Measurements from ENCODE around the gene NDUFAF8.

NDUFAF8 gene

DNA sequence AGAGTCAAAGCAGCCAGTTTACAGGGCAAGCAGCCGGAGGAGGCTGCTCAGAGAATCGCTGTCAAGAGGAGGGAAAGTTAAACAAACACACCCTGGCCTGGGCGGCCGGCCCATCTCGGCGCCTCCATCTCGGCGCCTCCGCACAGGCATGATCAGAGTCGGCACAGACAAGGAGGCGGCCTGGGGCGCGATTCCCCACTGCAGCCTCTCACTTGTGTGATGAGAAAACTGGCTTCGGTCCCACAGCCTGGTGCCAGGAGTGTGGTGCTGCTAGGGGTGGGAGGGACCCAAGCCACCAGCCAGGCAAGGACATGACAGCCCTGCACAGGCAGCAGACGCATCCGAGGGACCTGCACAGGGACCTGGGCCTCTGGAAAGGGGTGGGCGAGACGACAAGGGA lies 38.3 kb downstream of the NDUFAF8 start:
- no peak for DNase-seq
- Mint-ChIP-seq H3K4me1 (peaks cover 15% of the 10 kb centered on the region), H3K4me3 (no peak overlapping the region), H3K27me3 (ENCODE audit: low read depth, poor library complexity) (peaks cover 2% of the 10 kb centered on the region), H3K36me3 (ENCODE audit: low read depth) (peaks cover 32% of the 10 kb centered on the region), H3K27ac (no peak overlapping the region), H3K9me3 (no peaks in the 10 kb centered on the region)
- TF ChIP-seq, protein P1, sequence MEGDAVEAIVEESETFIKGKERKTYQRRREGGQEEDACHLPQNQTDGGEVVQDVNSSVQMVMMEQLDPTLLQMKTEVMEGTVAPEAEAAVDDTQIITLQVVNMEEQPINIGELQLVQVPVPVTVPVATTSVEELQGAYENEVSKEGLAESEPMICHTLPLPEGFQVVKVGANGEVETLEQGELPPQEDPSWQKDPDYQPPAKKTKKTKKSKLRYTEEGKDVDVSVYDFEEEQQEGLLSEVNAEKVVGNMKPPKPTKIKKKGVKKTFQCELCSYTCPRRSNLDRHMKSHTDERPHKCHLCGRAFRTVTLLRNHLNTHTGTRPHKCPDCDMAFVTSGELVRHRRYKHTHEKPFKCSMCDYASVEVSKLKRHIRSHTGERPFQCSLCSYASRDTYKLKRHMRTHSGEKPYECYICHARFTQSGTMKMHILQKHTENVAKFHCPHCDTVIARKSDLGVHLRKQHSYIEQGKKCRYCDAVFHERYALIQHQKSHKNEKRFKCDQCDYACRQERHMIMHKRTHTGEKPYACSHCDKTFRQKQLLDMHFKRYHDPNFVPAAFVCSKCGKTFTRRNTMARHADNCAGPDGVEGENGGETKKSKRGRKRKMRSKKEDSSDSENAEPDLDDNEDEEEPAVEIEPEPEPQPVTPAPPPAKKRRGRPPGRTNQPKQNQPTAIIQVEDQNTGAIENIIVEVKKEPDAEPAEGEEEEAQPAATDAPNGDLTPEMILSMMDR (IDR thresholded peaks at IDR 0.05): no peak

DNA sequence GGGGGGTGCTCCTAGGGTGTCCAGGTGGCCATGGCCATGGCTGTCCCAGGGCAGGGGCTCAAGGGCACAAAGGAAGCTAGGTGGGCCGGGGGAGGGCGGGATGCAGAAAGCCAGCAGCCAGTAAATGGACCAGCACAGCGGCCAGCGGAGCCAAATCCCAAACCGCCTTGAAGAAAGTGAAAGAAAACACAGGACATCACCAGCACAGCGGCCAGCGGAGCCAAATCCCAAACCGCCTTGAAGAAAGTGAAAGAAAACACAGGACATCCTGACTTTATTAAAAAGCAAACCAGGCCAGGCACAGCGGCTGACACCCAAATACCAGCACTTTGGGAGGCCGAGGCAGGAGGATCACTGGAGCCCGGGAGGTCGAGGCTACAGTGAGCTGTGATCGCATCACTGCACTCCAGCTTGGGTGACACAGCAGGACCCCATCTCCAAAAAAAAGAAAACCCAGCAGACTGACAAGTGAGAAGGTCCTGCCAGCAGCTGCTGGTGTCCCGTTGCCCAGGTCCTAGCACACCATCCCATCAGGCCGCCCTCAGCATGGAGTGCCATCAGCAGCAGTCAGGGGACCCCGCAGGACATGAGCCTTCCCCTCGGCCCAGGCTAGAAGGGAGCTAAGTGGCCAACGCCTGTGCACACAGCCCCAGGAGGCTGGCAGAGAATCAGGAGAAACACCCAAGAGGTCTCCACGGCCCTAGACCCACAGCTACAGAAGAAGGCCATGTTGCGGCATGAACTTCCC lies 39.0 kb downstream of the NDUFAF8 start:
- Mint-ChIP-seq H3K27me3 (ENCODE audit: low read depth, poor library complexity) (peaks cover 2% of the 10 kb centered on the region), H3K27ac (no peak overlapping the region), H3K36me3 (ENCODE audit: low read depth) (peaks cover 25% of the 10 kb centered on the region), H3K9me3 (no peaks in the 10 kb centered on the region), H3K4me3 (no peak overlapping the region), H3K4me1 (peaks cover 9% of the 10 kb centered on the region)
- TF ChIP-seq, protein P1 (IDR thresholded peaks at IDR 0.05): no peak
- no peak for DNase-seq

DNA sequence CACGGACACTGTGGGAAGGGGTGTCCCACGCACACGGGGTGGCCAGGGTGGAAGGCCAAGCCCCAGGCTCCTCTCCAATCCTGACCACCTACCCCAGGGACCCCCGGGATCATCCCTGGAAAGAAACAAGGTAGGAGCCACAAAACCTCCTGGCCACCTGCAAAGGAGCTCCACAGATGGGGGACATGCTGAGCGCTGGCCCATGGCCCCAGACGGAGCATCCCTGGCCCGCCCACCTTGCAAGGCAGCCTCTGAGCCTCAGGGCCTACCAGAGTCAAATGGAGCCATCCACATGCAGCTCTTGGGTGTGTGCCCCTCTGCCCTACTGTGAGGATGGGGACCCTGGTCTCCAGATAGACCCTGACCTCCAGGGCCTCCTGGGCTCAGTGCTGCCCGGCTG lies 39.7 kb downstream of the NDUFAF8 start:
- TF ChIP-seq, protein P1 (IDR thresholded peaks at IDR 0.05): no peak
- H3K4me3 Mint-ChIP-seq: no peak overlapping the region
- H3K9me3 Mint-ChIP-seq: no peaks in the 10 kb centered on the region
- peaks cover 5% of the 10 kb centered on the region for H3K27me3 Mint-ChIP-seq (ENCODE audit: low read depth, poor library complexity)
- peaks cover 19% of the 10 kb centered on the region for H3K36me3 Mint-ChIP-seq (ENCODE audit: low read depth)
- DNase-seq: no peak
- H3K27ac Mint-ChIP-seq: no peak overlapping the region
- peaks cover 9% of the 10 kb centered on the region for H3K4me1 Mint-ChIP-seq

DNA sequence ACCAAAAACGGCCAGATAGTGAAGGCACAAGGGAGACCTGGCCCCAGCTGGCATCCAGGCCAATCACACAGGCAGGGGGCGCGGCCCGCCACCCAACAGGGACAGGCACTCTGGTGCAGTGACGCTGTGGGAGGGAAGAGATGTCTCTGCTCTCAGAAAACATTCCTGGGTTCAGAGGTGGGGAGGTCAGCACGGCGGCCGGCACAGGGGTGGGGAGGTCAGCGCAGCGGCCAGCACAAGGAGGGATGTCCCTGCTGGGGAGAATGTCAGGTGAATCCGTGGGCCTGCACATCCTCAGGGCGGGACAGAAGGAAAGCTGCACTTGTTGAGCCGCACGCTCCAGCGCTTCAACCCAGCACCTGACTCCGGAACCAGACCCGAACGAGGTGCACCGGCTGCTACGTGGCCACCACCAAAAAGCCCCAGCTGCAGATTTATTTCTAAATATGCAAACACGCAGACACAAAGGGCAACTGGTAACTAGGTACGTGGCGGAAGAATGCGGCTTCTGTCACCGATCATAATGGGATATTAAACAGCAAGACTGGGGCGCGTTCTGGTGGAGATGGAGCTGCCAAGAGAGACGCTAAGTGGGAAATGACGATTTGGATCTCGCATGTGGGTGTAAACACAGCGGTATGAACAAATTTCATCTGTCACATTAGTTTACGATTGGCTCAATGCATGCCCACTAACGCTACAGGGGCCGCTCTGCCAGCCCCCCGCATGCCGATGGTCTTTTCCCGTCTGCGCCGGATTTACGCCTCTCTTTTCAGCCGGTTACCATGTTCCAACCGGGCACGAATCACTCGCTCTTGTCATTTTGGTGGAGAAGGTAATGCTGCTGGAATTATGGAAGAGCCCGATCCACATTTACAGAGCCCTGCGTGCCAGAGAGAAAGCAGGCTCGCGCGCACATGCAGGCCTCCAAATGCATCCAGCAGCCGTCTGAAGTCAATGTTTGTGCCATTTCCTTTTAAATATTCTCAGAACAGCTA lies 40.5 kb downstream of the NDUFAF8 start:
- no peak overlapping the region for H3K4me3 Mint-ChIP-seq
- H3K36me3 Mint-ChIP-seq (ENCODE audit: low read depth): peaks cover 19% of the 10 kb centered on the region
- TF ChIP-seq, protein P1 (IDR thresholded peaks at IDR 0.05): no peak
- H3K27ac Mint-ChIP-seq: peak overlapping the region; percentile 9
- peaks cover 5% of the 10 kb centered on the region for H3K27me3 Mint-ChIP-seq (ENCODE audit: low read depth, poor library complexity)
- no peaks in the 10 kb centered on the region for H3K9me3 Mint-ChIP-seq
- DNase-seq: no peak
- H3K4me1 Mint-ChIP-seq: peaks cover 14% of the 10 kb centered on the region

DNA sequence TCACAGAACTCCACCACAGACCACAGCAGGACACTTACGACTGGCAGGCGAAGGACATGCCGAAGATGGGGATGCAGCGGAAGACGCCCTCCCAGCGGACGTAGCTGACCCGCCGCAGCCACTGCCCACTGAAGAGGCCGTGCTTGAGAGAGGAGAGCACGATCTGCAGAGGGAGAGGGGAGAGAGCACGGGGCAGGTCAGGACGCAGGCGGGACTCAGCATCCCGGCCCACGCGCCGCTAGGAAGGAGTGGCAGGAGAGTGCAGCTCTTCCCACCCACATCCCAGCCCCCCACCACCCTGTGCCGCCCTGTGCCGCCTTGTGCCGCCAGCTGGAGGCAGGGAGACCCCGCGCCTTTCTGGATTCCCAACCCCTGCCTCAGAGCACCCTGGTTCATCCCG lies 41.5 kb downstream of the NDUFAF8 start:
- peaks cover 24% of the 10 kb centered on the region for H3K4me1 Mint-ChIP-seq
- no peak overlapping the region for H3K27ac Mint-ChIP-seq
- H3K36me3 Mint-ChIP-seq (ENCODE audit: low read depth): peaks cover 18% of the 10 kb centered on the region
- TF ChIP-seq, protein P1 (IDR thresholded peaks at IDR 0.05): no peak
- no peaks in the 10 kb centered on the region for H3K9me3 Mint-ChIP-seq
- peaks cover 5% of the 10 kb centered on the region for H3K27me3 Mint-ChIP-seq (ENCODE audit: low read depth, poor library complexity)
- no peak overlapping the region for H3K4me3 Mint-ChIP-seq
- no peak for DNase-seq

Measured in nephron progenitor cell (in vitro differentiated cells).